Endodermal cell (in vitro differentiated cells): ENCODE measurements around the gene AP3S1. TPM values are rescaled to one million over a fixed set of nuclear protein-coding genes. Genes with fewer than 3 reads are reported as not detected.

Experiments used
- DNase-seq: peaks from one replicate; pipeline ENCODE4 v3.0.0-alpha.2; 2017
- H3K27ac ChIP-seq: 2 replicates; pipeline ENCODE4 v1.5.1; 2013; ENCODE audit warnings: mild to moderate bottlenecking, low read depth, low read length, moderate library complexity
- H3K27me3 ChIP-seq: 2 replicates; pipeline ENCODE4 v1.6.1; 2013; ENCODE audit warnings: mild to moderate bottlenecking, low read length, moderate library complexity; ENCODE audit not compliant: insufficient read depth, control insufficient read depth, poor library complexity, severe bottlenecking
- H3K36me3 ChIP-seq: 2 replicates; pipeline ENCODE4 v1.7.0; 2013; ENCODE audit warnings: mild to moderate bottlenecking, low read length, moderate library complexity; ENCODE audit not compliant: control insufficient read depth, insufficient read depth
- H3K4me1 ChIP-seq: one replicate; pipeline ENCODE4 v1.7.0; 2013; ENCODE audit warnings: low read length; ENCODE audit not compliant: control insufficient read depth, insufficient read depth
- H3K4me3 ChIP-seq: 2 replicates; pipeline ENCODE4 v1.5.1; 2013; ENCODE audit warnings: mild to moderate bottlenecking, low read length, moderate library complexity
- H3K9ac ChIP-seq: 2 replicates; pipeline ENCODE4 v1.6.1; 2013; ENCODE audit warnings: mild to moderate bottlenecking, low read length, moderate library complexity; ENCODE audit not compliant: poor library complexity, severe bottlenecking; ENCODE audit errors: extremely low read depth
- H3K9me3 ChIP-seq: 2 replicates; pipeline ENCODE4 v1.6.1; 2013; ENCODE audit warnings: mild to moderate bottlenecking, low read length, moderate library complexity; ENCODE audit not compliant: control insufficient read depth
- H3K27ac Mint-ChIP-seq: 2 replicates; pipeline ENCODE4 v1.8.0; 2020; ENCODE audit warnings: mixed read lengths
- H3K27me3 Mint-ChIP-seq: 2 replicates; pipeline ENCODE4 v1.8.0; 2021; ENCODE audit warnings: mild to moderate bottlenecking, mixed read lengths; ENCODE audit not compliant: insufficient read depth
- H3K36me3 Mint-ChIP-seq: 2 replicates; pipeline ENCODE4 v1.8.0; 2020; ENCODE audit warnings: low read depth, mixed read lengths
- H3K4me1 Mint-ChIP-seq: 2 replicates; pipeline ENCODE4 v1.8.0; 2020; ENCODE audit warnings: mixed read lengths
- H3K4me3 Mint-ChIP-seq: 2 replicates; pipeline ENCODE4 v1.8.0; 2020; ENCODE audit warnings: mild to moderate bottlenecking, moderate library complexity, mixed read lengths
- H3K9me3 Mint-ChIP-seq: 2 replicates; pipeline ENCODE4 v1.8.0; 2020; ENCODE audit warnings: mild to moderate bottlenecking, mixed read lengths
- CTCF ChIP-seq: fragments of 200-600 bp; sonication (generic); conservative IDR thresholded peaks from 2 replicates; pipeline ENCODE4 v1.5.0; 2021; ENCODE audit warnings: antibody characterized with exemption, mild to moderate bottlenecking
- WGBS, 2 experiments: methylation state at CpG; one replicate each; pipeline versions ENCODE4 v1.1.5 to v1.1.7; 2013; ENCODE audit warnings: missing lambda C conversion rate in 2 of 2, mixed read lengths in 1 of 2; ENCODE audit not compliant: insufficient coverage in 1 of 2, insufficient read length in 1 of 2; 5-methylcytosine and 5-hydroxymethylcytosine counted together
- total RNA-seq, 2 donors: library from RNA; stranded (reverse); fragmentation: NEBNext Ultra II Directional in 1 of 2; extraction: Animal tissue kit (Norgen Biotek cat#: 25700) in 1 of 2; gene quantifications; 2 replicates in 1 of 2; 3 replicates in 1 of 2; pipeline ENCODE4 v1.2.1, GENCODE V29; 2021

AP3S1 gene
- total RNA-seq, 2 donors from 2014 or later: 51.2 to 75.0 TPM

GRCh38 chr5:115954144-115954543 is 112.4 kb downstream of the AP3S1 start:
- no peak for DNase-seq
- Mint-ChIP-seq H3K36me3 (no peaks in the 10 kb centered on the region), H3K4me1 (peaks cover 4% of the 10 kb centered on the region)

GRCh38 chr5:115956957-115957356 is 115.2 kb downstream of the AP3S1 start:
- no peak overlapping the region for H3K27ac Mint-ChIP-seq
- WGBS, 2 experiments: 74 to 81% methylated on average over 6 of the region's 6 CpGs
- H3K4me3 ChIP-seq: no peak overlapping the region
- no peak for DNase-seq
- no peaks in the 10 kb centered on the region for H3K9me3 ChIP-seq
- H3K9me3 Mint-ChIP-seq: no peaks in the 10 kb centered on the region
- H3K4me1 Mint-ChIP-seq: peaks cover 4% of the 10 kb centered on the region
- H3K9ac ChIP-seq: no peak overlapping the region
- no peaks in the 10 kb centered on the region for H3K36me3 Mint-ChIP-seq
- peaks cover 38% of the 10 kb centered on the region for H3K27me3 ChIP-seq
- H3K4me1 ChIP-seq: no peaks in the 10 kb centered on the region
- H3K27me3 Mint-ChIP-seq: peaks cover 34% of the 10 kb centered on the region
- TF ChIP-seq CTCF: no peak
- H3K36me3 ChIP-seq: no peaks in the 10 kb centered on the region
- no peak overlapping the region for H3K27ac ChIP-seq
- no peak overlapping the region for H3K4me3 Mint-ChIP-seq

More at GRCh38 chr5:115954144-115954543, 112.4 kb downstream of the AP3S1 start:
- Histone ChIP-seq H3K9me3 (no peaks in the 10 kb centered on the region), H3K4me3 (no peak overlapping the region), H3K4me1 (no peaks in the 10 kb centered on the region), H3K27ac (no peak overlapping the region), H3K9ac (no peak overlapping the region), H3K36me3 (no peaks in the 10 kb centered on the region), H3K27me3 (peaks cover 14% of the 10 kb centered on the region)
- Mint-ChIP-seq H3K4me3 (no peak overlapping the region), H3K9me3 (no peaks in the 10 kb centered on the region), H3K27ac (no peak overlapping the region), H3K27me3 (peaks cover 8% of the 10 kb centered on the region)
- TF ChIP-seq CTCF: no peak

GRCh38 chr5:115961381-115962238 is 119.9 kb downstream of the AP3S1 start:
- H3K4me3 ChIP-seq: peak overlapping the region; percentile 75
- no peak overlapping the region for H3K27ac Mint-ChIP-seq
- no peaks in the 10 kb centered on the region for H3K36me3 ChIP-seq
- no peak overlapping the region for H3K9ac ChIP-seq
- peak overlapping the region; percentile 40 for H3K4me3 Mint-ChIP-seq
- 51 to 57% methylated on average over 22 to 42 of the region's 42 CpGs for WGBS, 2 experiments
- peaks cover 76% of the 10 kb centered on the region for H3K27me3 Mint-ChIP-seq
- TF ChIP-seq CTCF: no peak
- H3K9me3 Mint-ChIP-seq: no peaks in the 10 kb centered on the region
- peaks cover 85% of the 10 kb centered on the region for H3K27me3 ChIP-seq
- peak; percentile 63 for DNase-seq
- no peak overlapping the region for H3K27ac ChIP-seq
- H3K4me1 Mint-ChIP-seq: no peaks in the 10 kb centered on the region
- no peaks in the 10 kb centered on the region for H3K4me1 ChIP-seq
- H3K36me3 Mint-ChIP-seq: no peaks in the 10 kb centered on the region
- no peaks in the 10 kb centered on the region for H3K9me3 ChIP-seq
